RWPE1 (cell line): ENCODE results near the gene PCED1B.
A peak's percentile ranks its signal among the peaks of the same experiment; 100 is the strongest.

Experiments
- CTCF ChIA-PET: fragments of 350-600 bp; sonication (Branson Sonifier 250); formaldehyde crosslinking; extraction: SDS; loops from one replicate; lab custom pipeline; 2021; lab: Yijun Ruan, JAX
- POLR2A ChIA-PET: fragments of 400-600 bp; formaldehyde crosslinking; extraction: SDS; loops from one replicate; lab custom pipeline; 2020; ENCODE audit warnings: antibody characterized with exemption; ENCODE audit not compliant: low non-redundant PET; lab: Yijun Ruan, JAX
- DNase-seq: peaks from one replicate; pipeline ENCODE4 v3.0.0; 2012; ENCODE audit warnings: low spot score
- H3K27ac ChIP-seq: fragments of 450-650 bp; 2 replicates; pipeline ENCODE4 v1.5.1; 2017
- CTCF ChIP-seq: fragments of 450-650 bp; conservative IDR thresholded peaks from 2 replicates; pipeline ENCODE4 v1.5.1; 2017; ENCODE audit warnings: low read depth, mild to moderate bottlenecking

Gene PCED1B

GRCh38 chr12:47067176-47067575, 12.2 kb upstream of the PCED1B start:
- CTCF ChIA-PET: no interaction called here
- POLR2A ChIA-PET: no interaction called here
- TF ChIP-seq CTCF: no peak
- no peak overlapping the region for H3K27ac ChIP-seq
- DNase-seq: no peak

DNA sequence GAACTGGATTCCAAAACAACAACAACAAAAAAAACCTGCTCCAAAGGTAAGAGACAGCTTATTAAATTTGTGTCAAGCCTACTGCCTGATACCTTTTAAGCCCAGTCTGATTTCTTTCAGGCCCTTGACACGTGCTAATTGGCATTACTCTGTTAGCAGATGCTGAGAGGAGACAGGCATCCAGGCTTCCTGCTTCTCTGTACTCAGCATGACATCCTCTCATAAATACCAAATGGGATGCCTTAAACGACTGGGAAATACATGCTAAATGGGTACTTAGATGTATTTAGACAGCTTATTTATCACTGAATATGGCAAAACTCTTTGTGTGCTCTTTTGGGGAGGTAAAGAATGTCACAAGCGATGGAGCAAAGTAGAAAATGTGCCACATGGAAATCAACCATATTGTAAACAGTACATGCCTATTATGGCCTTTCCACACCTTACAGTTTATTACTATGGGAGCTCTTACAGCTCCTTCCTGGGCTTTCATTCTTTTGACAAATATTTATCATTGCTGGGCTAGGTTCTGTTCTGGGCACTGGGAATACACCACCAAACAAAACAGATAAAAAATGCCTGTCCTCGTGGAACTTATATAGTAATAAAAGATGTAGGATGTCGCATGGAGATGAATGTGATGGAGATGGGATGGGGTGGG, 11.5 kb upstream of the PCED1B start:
- CTCF ChIA-PET: no interaction called here
- POLR2A ChIA-PET: no interaction called here
- DNase-seq: no peak
- no peak for TF ChIP-seq CTCF
- H3K27ac ChIP-seq: no peak overlapping the region

DNA sequence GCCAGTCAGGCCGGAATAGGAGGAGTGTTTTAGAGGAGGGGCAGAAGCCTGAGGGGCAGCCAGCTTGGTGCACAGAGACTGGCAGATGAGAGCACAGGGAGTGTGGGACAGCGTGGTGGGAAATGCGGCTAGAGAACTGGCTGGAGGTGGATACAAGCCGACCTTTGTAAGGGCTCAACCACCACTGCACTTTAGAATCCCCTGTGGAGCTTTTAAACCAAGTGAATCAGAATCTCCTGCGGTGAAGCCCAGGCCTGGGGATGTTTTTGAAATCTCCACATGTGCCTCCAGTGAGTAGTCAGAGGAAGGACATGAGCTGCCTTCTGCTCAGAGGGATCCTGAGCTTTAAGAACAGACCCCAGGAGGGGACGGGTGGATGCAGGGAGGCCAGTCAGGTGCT, 10.9 kb upstream of the PCED1B start:
- TF ChIP-seq CTCF: no peak
- POLR2A ChIA-PET: no interaction called here
- no peak overlapping the region for H3K27ac ChIP-seq
- CTCF ChIA-PET: no interaction called here
- DNase-seq: no peak

- ChIA-PET CTCF (interaction anchor here (0.6 to 1.7 kb wide), 5 partner anchors 10 to 237 kb away, joined by 3 to 5 read pairs (median 4); partner anchors contain the start of genes AMIGO2 and PCED1B), POLR2A (no interaction called here)
- no peak for DNase-seq
- no peak for TF ChIP-seq CTCF
- no peak overlapping the region for H3K27ac ChIP-seq
These were observed 9.1 kb upstream of the PCED1B start for GRCh38 chr12:47070310-47070709.

GRCh38 chr12:47071241-47071852, 8.1 kb upstream of the PCED1B start:
- ChIA-PET CTCF (interaction anchor here (0.6 to 1.7 kb wide), 7 partner anchors 9 to 236 kb away, joined by 3 to 5 read pairs (median 4); partner anchors contain the start of genes AMIGO2 and PCED1B), POLR2A (no interaction called here)
- no peak for DNase-seq
- no peak overlapping the region for H3K27ac ChIP-seq
- TF ChIP-seq CTCF: peak; percentile 30

- POLR2A ChIA-PET: no interaction called here
- no peak for DNase-seq
- CTCF ChIA-PET: interaction anchor here (0.6 to 0.8 kb wide), 3 partner anchors 41 to 1749 kb away, joined by 3 to 5 read pairs (median 3); no protein-coding TSS in a partner anchor
- no peak overlapping the region for H3K27ac ChIP-seq
- TF ChIP-seq CTCF: no peak
These were observed 5.5 kb upstream of the PCED1B start for GRCh38 chr12:47073951-47074350.
